Smooth muscle cell of the coronary artery (primary cell): Measurements from ENCODE around the gene XRRA1. TPM values are rescaled to one million over a fixed set of nuclear protein-coding genes. Genes with fewer than 3 reads are reported as not detected.

Experiments
- total RNA-seq: library from RNA; depleted of rRNA; stranded (reverse); fragments of >200 nt; gene quantifications from 2 replicates; pipeline ENCODE4 v1.2.3, GENCODE V29; 2014; ENCODE audit warnings: low replicate concordance

The XRRA1 gene
- 2.9 and 8.9 TPM in 2 replicates for total RNA-seq

GRCh38 chr11:74948898-74949752, at the start of gene XRRA1, which contains the start of gene SPCS2:
Gene XRRA1 (minus strand): TSS chr11:74949091. CDS start chr11:74940878, 8,213 bp downstream.
Gene SPCS2 (plus strand): TSS chr11:74949266. CDS start chr11:74949286, 20 bp downstream.

GRCh38 chr11:74988541-74989259, 39.8 kb upstream of the XRRA1 start, which contains the start of gene NEU3:
Gene NEU3 (plus strand): TSS chr11:74988933. CDS start chr11:74989061, 128 bp downstream.

Other genes with a start within 250 kb of the XRRA1 start
- not detected in 2 replicates for gene CHRDL2, start 217.7 kb downstream of the XRRA1 start, total RNA-seq
- gene RNF169, start 200.2 kb downstream of the XRRA1 start, total RNA-seq, result 14.4 and 24.0 TPM in 2 replicates
- gene SPCS2, start 175 bp upstream of the XRRA1 start, total RNA-seq, result 22.3 and 56.0 TPM in 2 replicates
- gene NEU3, start 39.8 kb upstream of the XRRA1 start, total RNA-seq, result 4.0 and 6.6 TPM in 2 replicates
- not detected in 2 replicates for gene OR2AT4, start 147.8 kb upstream of the XRRA1 start, total RNA-seq
- under 0.01 TPM in 1 of 2 replicates, not detected in the other for gene SLCO2B1, start 202.0 kb upstream of the XRRA1 start, total RNA-seq